Right lobe of liver (tissue), 6 donors: ENCODE measurements around the gene SCGB1D2. TPM values are rescaled to one million over a fixed set of nuclear protein-coding genes. Genes with fewer than 3 reads are reported as not detected.

Experiments used
- ATAC-seq, 4 donors: fragments of 200-7000 bp; cut with Tn5 transposase; one replicate each; pipeline ENCODE4 v1.9.1; 2020; ENCODE audit warnings: mild to moderate bottlenecking in 4 of 4, moderate library complexity in 4 of 4
- DNase-seq, 3 donors: peaks; one replicate each; pipeline ENCODE4 v3.0.0-alpha.2; 2020
- H3K27ac ChIP-seq, 3 donors: fragments of 200-600 bp; one replicate each; pipeline ENCODE4 v1.8.0; 2022
- H3K27me3 ChIP-seq, 2 donors: fragments of 200-600 bp; one replicate each; pipeline ENCODE4 v1.8.0; 2022
- H3K36me3 ChIP-seq, 4 donors: fragments of 200-600 bp; sonication (generic) in 1 of 4; one replicate each; pipeline versions ENCODE4 v1.5.1 to v1.8.0; 2017 to 2022; ENCODE audit warnings: control low read depth in 1 of 4
- H3K4me1 ChIP-seq, 4 donors: fragments of 200-600 bp; sonication (generic) in 1 of 4; one replicate each; pipeline versions ENCODE4 v1.5.1 to v1.8.0; 2017 to 2022; ENCODE audit warnings: control low read depth in 1 of 4
- H3K4me3 ChIP-seq, 3 donors: fragments of 200-600 bp; one replicate each; pipeline ENCODE4 v1.8.0; 2022
- H3K9me3 ChIP-seq, 4 donors: fragments of 200-600 bp; sonication (generic) in 1 of 4; one replicate each; pipeline versions ENCODE4 v1.5.1 to v1.8.0; 2017 to 2022; ENCODE audit warnings: control low read depth in 1 of 4
- CTCF ChIP-seq, 4 donors: fragments of 200-600 bp in 3 of 4; fragments of 450-650 bp in 1 of 4; IDR thresholded peaks; one replicate each; pipeline versions ENCODE4 v1.5.1 to v1.8.0; 2016 to 2022; ENCODE audit warnings: antibody characterized with exemption in 4 of 4, mild to moderate bottlenecking in 2 of 4
- POLR2A ChIP-seq: fragments of 450-650 bp; IDR thresholded peaks from one replicate; pipeline ENCODE4 v1.6.1; 2017; ENCODE audit warnings: antibody characterized with exemption, mild to moderate bottlenecking
- WGBS: methylation state at CpG from one replicate; pipeline ENCODE4 v1.1.6; 2018; ENCODE audit warnings: low coverage, low lambda C conversion rate; ENCODE audit not compliant: insufficient coverage; ENCODE audit errors: missing lambda C conversion rate; 5-methylcytosine and 5-hydroxymethylcytosine counted together
- intact Hi-C, 2 donors: fragments of 100-400 bp; cut with DNase I; formaldehyde crosslinking; loops; one replicate each; pipeline versions ENCODE4 v1.11.2 to v1.14.1; 2022
- total RNA-seq, 6 experiments: library from RNA; depleted of rRNA in 2 of 6; stranded (reverse); fragments of >200 nt in 2 of 6; fragmentation: NEBNext Ultra II Directional in 3 of 6; extraction: Animal tissue kit (Norgen Biotek cat#: 25700) in 3 of 6; gene quantifications; one replicate each; pipeline versions ENCODE4 v1.1.0 to v1.2.4, GENCODE V29; 2016 to 2023
- donor health status: DM: no; HTN: yes; CAD: no.
- donor health status: DM: no; HTN: no; CAD: no.
- donor health status: DM: no; HTN: no; CAD: no.
- donor health status: DM: no; HTN: yes; CAD: no.
- donor health status: DM: no; HTN: yes; CAD: no.

Gene SCGB1D2
- total RNA-seq, 6 experiments from 2014 or later: not detected

- ATAC-seq: peak in 1 of 4 donors; percentile 42
- TF ChIP-seq CTCF (IDR thresholded peaks at IDR 0.05) (peak; percentile 39 to 43 (median 40)), POLR2A (no peak)
- Histone ChIP-seq H3K4me1 (no peaks in the 10 kb centered on the region), H3K4me3 (no peak overlapping the region), H3K27ac (no peak overlapping the region), H3K27me3 (no peaks in the 10 kb centered on the region), H3K36me3 (no peaks in the 10 kb centered on the region), H3K9me3 (peaks cover 0 to 5% (median 0%) of the 10 kb centered on the region in 4 donors)
- DNase-seq: no peak
- intact Hi-C loops: no loop called here
- 35% methylated on average over 5 of the region's 5 CpGs for WGBS
These were observed 24.8 kb upstream of the SCGB1D2 start for GRCh38 chr11:62217191-62217748.

- Histone ChIP-seq H3K27me3 (no peaks in the 10 kb centered on the region), H3K27ac (no peak overlapping the region), H3K9me3 (peaks cover 0 to 24% (median 0%) of the 10 kb centered on the region in 4 donors), H3K4me3 (no peak overlapping the region), H3K4me1 (no peaks in the 10 kb centered on the region), H3K36me3 (no peaks in the 10 kb centered on the region)
- WGBS: 89% methylated on average over 3 of the region's 3 CpGs
- DNase-seq (no peak), ATAC-seq (no peak)
- intact Hi-C loops: no loop called here
- TF ChIP-seq CTCF (IDR thresholded peaks at IDR 0.05) (no peak), POLR2A (no peak)
These were observed 20.5 kb upstream of the SCGB1D2 start for GRCh38 chr11:62221498-62221897.

- ATAC-seq (no peak), DNase-seq (no peak)
- Histone ChIP-seq H3K27ac (no peak overlapping the region), H3K27me3 (no peaks in the 10 kb centered on the region), H3K36me3 (no peaks in the 10 kb centered on the region), H3K9me3 (peaks cover 0 to 24% (median 0%) of the 10 kb centered on the region in 4 donors), H3K4me1 (no peaks in the 10 kb centered on the region), H3K4me3 (no peak overlapping the region)
- intact Hi-C loops: no loop called here
- TF ChIP-seq CTCF (IDR thresholded peaks at IDR 0.05) (no peak), POLR2A (no peak)
These were observed 18.9 kb upstream of the SCGB1D2 start for GRCh38 chr11:62223095-62223494.

GRCh38 chr11:62233730-62234129 is 8.3 kb upstream of the SCGB1D2 start:
- DNase-seq: no peak
- no peak overlapping the region for H3K27ac ChIP-seq
- H3K9me3 ChIP-seq: no peaks in the 10 kb centered on the region
- H3K27me3 ChIP-seq: no peaks in the 10 kb centered on the region
- H3K4me1 ChIP-seq: no peaks in the 10 kb centered on the region
- intact Hi-C loops: no loop called here
- no peak overlapping the region for H3K4me3 ChIP-seq
- H3K36me3 ChIP-seq: no peaks in the 10 kb centered on the region
- no peak for TF ChIP-seq CTCF (IDR thresholded peaks at IDR 0.05)
- TF ChIP-seq POLR2A: no peak
- no peak for ATAC-seq

GRCh38 chr11:62236187-62236586 is 5.9 kb upstream of the SCGB1D2 start:
- DNase-seq: no peak
- H3K27ac ChIP-seq: no peak overlapping the region
- no peaks in the 10 kb centered on the region for H3K36me3 ChIP-seq
- no peaks in the 10 kb centered on the region for H3K9me3 ChIP-seq
- H3K27me3 ChIP-seq: no peaks in the 10 kb centered on the region
- TF ChIP-seq POLR2A: no peak
- TF ChIP-seq CTCF (IDR thresholded peaks at IDR 0.05): no peak
- ATAC-seq: no peak
- no peaks in the 10 kb centered on the region for H3K4me1 ChIP-seq
- 48% methylated on average over 2 of the region's 2 CpGs for WGBS
- no peak overlapping the region for H3K4me3 ChIP-seq
- intact Hi-C loops: no loop called here
